ENCODE measurements around the gene GDF10.
A peak's percentile ranks its signal among the peaks of the same experiment; 100 is the strongest.

GDF10 gene

GRCh38 chr10:47294057-47294456 is 5.9 kb upstream of the GDF10 start:
- DNase-seq (ENCODE audit: low read depth): no peak

- no peak for DNase-seq (ENCODE audit: low read depth)
Measured at GRCh38 chr10:47294501-47294900, 5.5 kb upstream of the GDF10 start.

- no peak for DNase-seq (ENCODE audit: low read depth)
Measured at GRCh38 chr10:47295411-47295810, 4.6 kb upstream of the GDF10 start.

GRCh38 chr10:47296156-47296894 is 3.7 kb upstream of the GDF10 start:
- no peak for DNase-seq (ENCODE audit: low read depth)

GRCh38 chr10:47296941-47297340 is 3.1 kb upstream of the GDF10 start:
- DNase-seq (ENCODE audit: low read depth): no peak

GRCh38 chr10:47297866-47298540 is 2.0 kb upstream of the GDF10 start:
- no peak for DNase-seq (ENCODE audit: low read depth)

- DNase-seq (ENCODE audit: low read depth): no peak
Measured at GRCh38 chr10:47298715-47299114, 1.3 kb upstream of the GDF10 start.

GRCh38 chr10:47300429-47300931 is 483 bp downstream of the GDF10 start:
- DNase-seq (ENCODE audit: low read depth): no peak

GRCh38 chr10:47301833-47302232 is 1.8 kb downstream of the GDF10 start:
- DNase-seq (ENCODE audit: low read depth): no peak

GRCh38 chr10:47303105-47303504 is 3.1 kb downstream of the GDF10 start:
- DNase-seq (ENCODE audit: low read depth): no peak

- DNase-seq (ENCODE audit: low read depth): no peak
Measured at GRCh38 chr10:47303866-47304265, 3.9 kb downstream of the GDF10 start.

GRCh38 chr10:47305566-47305965 is 5.6 kb downstream of the GDF10 start:
- DNase-seq (ENCODE audit: low read depth): no peak

GRCh38 chr10:47306387-47307210 is 6.6 kb downstream of the GDF10 start:
- no peak for DNase-seq (ENCODE audit: low read depth)

- DNase-seq (ENCODE audit: low read depth): no peak
Measured at GRCh38 chr10:47307381-47307780, 7.4 kb downstream of the GDF10 start.

- no peak for DNase-seq (ENCODE audit: low read depth)
Measured at GRCh38 chr10:47308775-47309174, 8.8 kb downstream of the GDF10 start.

GRCh38 chr10:47309408-47310089 is 9.6 kb downstream of the GDF10 start:
- no peak for DNase-seq (ENCODE audit: low read depth)

GRCh38 chr10:47310090-47310505 is 10.1 kb downstream of the GDF10 start:
- no peak for DNase-seq (ENCODE audit: low read depth)

- no peak for DNase-seq (ENCODE audit: low read depth)
Measured at GRCh38 chr10:47311193-47311931, 11.4 kb downstream of the GDF10 start.

- DNase-seq (ENCODE audit: low read depth): peak; percentile 73
Measured at GRCh38 chr10:47311932-47312662, 12.1 kb downstream of the GDF10 start.

GRCh38 chr10:47312663-47312995 is 12.6 kb downstream of the GDF10 start:
- no peak for DNase-seq (ENCODE audit: low read depth)
